SU-DHL-6 (cell line): ENCODE measurements around the gene YTHDF1.

Experiments used
- EZH2phosphoT487 ChIP-seq: fragments of 200-600 bp; sonication (generic), shearing (Covaris generic); conservative IDR thresholded peaks from 2 replicates; pipeline ENCODE4 v1.6.1; 2018; ENCODE audit warnings: mild to moderate bottlenecking, antibody characterized with exemption, low read length, moderate library complexity, mixed read lengths
- TF ChIP-seq, protein P1 (sequence below): fragments of 200-600 bp; sonication (generic); IDR thresholded peaks from one replicate; pipeline ENCODE4 v1.5.1; 2017; ENCODE audit warnings: antibody characterized with exemption, mild to moderate bottlenecking, low read length, moderate library complexity; ENCODE audit not compliant: insufficient read depth, poor library complexity, severe bottlenecking

- TF ChIP-seq, protein P1, sequence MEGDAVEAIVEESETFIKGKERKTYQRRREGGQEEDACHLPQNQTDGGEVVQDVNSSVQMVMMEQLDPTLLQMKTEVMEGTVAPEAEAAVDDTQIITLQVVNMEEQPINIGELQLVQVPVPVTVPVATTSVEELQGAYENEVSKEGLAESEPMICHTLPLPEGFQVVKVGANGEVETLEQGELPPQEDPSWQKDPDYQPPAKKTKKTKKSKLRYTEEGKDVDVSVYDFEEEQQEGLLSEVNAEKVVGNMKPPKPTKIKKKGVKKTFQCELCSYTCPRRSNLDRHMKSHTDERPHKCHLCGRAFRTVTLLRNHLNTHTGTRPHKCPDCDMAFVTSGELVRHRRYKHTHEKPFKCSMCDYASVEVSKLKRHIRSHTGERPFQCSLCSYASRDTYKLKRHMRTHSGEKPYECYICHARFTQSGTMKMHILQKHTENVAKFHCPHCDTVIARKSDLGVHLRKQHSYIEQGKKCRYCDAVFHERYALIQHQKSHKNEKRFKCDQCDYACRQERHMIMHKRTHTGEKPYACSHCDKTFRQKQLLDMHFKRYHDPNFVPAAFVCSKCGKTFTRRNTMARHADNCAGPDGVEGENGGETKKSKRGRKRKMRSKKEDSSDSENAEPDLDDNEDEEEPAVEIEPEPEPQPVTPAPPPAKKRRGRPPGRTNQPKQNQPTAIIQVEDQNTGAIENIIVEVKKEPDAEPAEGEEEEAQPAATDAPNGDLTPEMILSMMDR = no peak
- TF ChIP-seq EZH2phosphoT487 = no peak
Measured at GRCh38 chr20:63256954-63257353, 41.0 kb upstream of the YTHDF1 start.
